Fibroblast of gingiva (primary cell): ENCODE results near the gene RNU1-4.
"Not testable (repeated sequence)": the region's sequence is repeated elsewhere in the genome, so short reads cannot be mapped to it uniquely, and the experiment has no call there.

Experiments
- DNase-seq: peaks from one replicate; pipeline ENCODE4 v3.0.0-alpha.2; 2011; ENCODE audit warnings: low read depth

The RNU1-4 gene

DNA sequence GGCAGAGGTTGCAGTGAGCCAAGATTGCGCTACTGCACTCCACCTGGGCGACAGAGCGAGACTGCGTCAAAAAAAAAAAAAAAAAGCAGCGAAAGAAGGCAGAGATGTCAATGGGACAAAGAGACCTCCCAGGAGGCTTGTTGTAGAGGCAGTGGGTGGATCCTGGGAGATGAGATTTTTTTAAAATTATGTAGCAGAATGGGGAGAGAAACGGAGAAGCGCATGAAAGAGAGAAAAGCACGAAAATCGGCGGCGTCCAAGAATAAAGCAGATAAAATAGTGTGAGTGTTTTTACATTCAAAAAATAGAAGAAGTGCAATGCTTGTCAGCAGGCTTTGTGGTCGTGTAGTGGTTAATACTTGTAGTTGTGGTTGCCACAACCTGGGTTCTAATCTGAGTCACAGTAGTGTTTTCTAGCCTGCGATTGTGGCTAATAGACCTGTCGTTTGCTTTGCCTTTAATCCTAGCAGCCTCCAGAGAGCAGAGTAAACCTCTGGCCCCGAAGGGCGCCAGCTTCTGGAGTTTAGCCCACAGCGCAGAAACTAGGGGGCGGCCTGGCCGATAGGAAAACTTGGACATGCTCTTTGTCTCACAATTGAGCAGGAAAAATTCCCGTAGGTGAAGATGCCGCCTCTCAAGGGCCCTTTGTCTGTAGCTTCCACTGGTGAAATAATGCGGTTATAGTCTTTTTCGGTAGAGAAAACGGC lies 11.9 kb upstream of the RNU1-4 start:
- DNase-seq: not testable (repeated sequence)

DNA sequence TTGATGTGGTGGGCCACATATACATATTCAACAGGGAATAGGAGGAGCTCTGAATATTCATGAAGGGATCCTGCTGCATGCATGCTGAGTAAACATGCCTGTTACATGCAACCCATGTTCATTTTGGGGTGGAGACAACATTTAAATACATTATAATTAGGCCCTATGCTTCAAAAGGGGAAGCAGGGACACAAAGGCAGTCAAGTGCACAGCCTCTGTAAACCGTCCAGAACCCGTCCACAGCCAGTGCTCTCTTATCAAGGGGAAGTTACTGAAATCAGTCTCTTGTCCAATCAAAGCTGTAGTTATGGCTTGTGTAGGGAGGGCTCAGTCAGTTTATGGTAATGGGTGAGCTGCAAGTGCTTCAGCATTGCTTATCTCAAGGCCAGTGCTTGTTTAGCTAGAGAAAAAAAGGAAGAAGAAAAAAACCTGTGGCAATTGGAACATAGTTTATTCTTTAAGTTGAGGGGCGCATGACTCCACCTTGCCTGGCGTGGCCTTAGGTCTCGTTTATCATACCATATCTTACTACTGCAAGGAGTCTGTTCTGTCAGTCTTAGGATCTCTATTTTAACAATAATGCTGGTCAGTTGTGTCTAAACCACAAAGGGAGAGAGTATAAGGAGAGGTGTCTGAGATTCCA lies 7.9 kb upstream of the RNU1-4 start:
- DNase-seq: not testable (repeated sequence)

- DNase-seq: not testable (repeated sequence)
These were observed 914 bp downstream of the RNU1-4 start for GRCh38 chr1:16741230-16741629.

DNA sequence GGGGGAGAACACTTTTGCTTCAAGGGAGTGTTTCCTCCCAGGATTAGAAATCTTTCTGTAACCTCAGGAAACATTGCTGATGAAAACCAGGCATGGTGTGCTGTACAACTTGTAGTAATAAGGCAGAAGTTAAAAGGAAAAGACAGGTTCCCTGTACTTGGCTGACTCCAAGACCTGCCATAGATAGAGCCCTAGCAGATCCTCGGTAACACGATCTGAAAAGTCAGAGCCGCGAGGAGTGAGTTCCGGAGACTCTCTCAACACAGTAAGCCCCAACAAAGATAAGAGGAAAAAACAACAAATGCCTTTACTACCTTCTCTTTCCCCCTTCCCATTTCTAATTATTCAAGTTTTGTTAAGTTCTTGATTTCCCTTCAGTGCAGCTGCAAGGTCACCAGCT lies 7.3 kb downstream of the RNU1-4 start:
- DNase-seq: not testable (repeated sequence)

DNA sequence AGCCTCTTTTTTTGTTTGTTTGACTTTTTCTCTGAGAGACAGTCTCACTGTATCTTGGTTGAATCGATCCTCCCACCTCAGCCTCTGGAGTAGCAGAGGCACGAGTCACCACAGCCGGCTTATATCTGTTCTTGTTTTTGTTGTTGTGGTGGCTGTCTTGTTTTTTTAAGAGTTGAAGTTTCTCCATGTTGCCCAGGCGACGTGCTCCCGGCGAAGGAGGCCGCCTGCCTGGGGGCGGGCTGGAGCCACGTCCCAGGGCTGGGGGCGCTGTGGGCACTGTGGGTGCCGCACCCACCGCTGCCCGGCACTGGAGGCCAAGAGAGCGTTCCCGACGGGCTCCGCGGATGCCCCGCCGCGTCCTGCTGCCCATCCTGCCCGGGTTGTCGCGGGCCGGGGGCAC lies 8.4 kb downstream of the RNU1-4 start:
- not testable (repeated sequence) for DNase-seq

GRCh38 chr1:16749910-16750888 lies 9.9 kb downstream of the RNU1-4 start:
- not testable (repeated sequence) for DNase-seq

GRCh38 chr1:16752770-16753169 lies 12.5 kb downstream of the RNU1-4 start:
- not testable (repeated sequence) for DNase-seq

DNA sequence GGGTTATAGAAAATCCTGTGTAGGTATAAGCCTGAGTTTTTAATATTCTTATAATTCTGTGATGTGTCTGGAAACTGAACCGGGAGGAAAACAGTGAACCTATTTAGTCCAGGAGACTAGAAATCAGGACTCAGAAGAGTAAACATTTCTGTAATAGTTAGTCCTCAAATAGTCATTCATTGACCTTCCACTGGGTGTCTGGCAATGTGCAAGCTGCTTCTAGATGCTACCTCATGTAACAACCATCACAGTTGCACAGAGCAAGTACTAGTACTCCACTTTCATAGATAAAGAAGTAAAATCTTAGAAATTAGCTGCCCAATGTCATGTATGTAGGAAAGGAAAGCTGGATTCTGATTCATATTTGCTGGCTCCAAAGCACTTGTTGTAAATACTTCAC lies 15.1 kb downstream of the RNU1-4 start:
- not testable (repeated sequence) for DNase-seq

- not testable (repeated sequence) for DNase-seq
These were observed 15.6 kb downstream of the RNU1-4 start for GRCh38 chr1:16755932-16756331.

DNA sequence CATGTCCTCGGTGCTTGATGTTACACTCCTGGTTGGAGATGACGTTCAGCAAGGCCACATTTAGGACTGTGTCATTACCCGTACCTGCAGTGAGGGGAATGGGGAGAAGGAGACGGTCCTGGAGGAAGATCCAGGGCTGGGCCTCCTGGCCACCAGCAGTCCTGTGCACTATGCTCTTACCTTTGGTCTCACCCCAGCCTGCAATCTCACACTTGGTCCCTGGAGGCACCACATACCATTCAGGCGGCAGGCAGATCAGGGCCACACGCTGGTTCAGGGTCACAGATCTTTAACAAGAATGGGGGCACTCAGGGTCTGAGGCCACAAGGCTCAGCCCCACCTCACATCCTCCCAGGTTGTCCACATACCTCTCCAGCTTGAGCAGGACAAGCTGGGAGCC lies 17.3 kb downstream of the RNU1-4 start:
- not testable (repeated sequence) for DNase-seq

- not testable (repeated sequence) for DNase-seq
These were observed 17.7 kb downstream of the RNU1-4 start for GRCh38 chr1:16758060-16758459.

DNA sequence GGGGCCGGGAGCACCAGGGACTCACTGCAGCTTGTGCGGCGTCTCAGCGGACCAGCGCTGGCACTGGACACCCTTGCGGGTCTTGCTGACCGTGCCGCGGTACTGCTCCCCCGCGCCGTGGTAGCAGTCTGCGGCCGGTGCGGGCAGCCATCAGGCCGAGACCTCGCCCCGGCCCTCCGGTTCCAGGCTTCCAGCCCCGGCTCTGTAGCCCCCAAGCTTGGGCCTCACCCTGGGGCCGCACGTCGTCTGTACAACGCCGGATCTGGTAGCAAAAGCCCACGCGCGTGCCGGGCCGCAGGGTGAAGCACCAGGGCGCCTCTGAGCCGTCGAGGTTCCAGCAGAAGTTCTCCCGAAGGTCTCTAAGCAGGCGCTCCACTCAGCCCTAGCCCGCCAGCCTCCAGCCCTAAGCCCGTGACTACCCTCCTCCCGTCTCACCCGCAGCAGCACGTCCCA lies 18.8 kb downstream of the RNU1-4 start:
- DNase-seq: not testable (repeated sequence)

- not testable (repeated sequence) for DNase-seq
These were observed 19.5 kb downstream of the RNU1-4 start for GRCh38 chr1:16759650-16760455.

- not testable (repeated sequence) for DNase-seq
These were observed 20.1 kb downstream of the RNU1-4 start for GRCh38 chr1:16760456-16760765.

DNA sequence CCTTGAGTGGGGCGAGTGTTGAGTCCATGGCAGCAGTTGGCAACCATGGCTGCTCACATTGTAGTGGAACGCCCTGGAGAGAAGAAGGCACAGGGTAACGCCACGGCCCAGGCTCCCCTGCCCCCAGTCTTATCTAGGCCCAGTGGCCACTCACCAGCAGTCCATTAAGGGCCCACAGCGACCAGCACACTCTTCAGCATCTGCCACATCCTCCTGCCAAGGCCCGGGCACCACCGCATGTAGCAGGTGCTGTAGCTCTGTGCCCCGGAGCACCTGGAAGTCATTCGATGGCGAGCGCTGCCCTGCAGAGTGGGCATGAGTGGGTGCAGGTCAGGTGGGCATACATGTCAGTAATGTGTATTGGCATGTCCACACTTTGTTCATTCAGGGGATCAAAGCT lies 20.5 kb downstream of the RNU1-4 start:
- DNase-seq: not testable (repeated sequence)

DNA sequence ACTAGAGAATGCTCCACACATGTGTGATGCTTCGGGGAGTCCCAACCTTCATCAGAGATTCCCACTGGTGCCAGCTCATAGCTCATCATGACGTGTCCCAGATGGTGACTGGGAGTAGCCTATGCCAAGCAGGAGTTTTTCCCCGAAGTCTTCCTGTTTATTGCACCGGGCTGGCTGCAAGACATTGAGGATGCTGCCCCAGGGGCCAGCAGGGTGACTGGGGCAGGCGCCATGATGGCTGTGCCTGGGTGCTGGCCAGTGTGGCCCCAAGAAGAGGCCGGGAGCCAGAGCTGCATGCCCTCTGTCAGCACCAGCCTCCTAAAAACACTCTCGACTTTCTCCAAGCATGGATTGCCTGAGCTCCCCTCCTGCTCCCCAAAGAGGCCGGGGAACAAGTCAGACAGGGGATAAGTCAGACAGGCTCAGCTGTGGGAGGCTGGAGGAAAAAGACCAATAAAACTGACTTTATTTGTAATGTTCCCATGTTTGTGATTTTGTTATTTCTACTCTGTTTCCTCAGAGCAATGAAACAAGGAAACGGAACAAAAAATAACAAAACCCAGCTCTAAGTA lies 24.0 kb downstream of the RNU1-4 start:
- DNase-seq: peak; percentile 34

DNA sequence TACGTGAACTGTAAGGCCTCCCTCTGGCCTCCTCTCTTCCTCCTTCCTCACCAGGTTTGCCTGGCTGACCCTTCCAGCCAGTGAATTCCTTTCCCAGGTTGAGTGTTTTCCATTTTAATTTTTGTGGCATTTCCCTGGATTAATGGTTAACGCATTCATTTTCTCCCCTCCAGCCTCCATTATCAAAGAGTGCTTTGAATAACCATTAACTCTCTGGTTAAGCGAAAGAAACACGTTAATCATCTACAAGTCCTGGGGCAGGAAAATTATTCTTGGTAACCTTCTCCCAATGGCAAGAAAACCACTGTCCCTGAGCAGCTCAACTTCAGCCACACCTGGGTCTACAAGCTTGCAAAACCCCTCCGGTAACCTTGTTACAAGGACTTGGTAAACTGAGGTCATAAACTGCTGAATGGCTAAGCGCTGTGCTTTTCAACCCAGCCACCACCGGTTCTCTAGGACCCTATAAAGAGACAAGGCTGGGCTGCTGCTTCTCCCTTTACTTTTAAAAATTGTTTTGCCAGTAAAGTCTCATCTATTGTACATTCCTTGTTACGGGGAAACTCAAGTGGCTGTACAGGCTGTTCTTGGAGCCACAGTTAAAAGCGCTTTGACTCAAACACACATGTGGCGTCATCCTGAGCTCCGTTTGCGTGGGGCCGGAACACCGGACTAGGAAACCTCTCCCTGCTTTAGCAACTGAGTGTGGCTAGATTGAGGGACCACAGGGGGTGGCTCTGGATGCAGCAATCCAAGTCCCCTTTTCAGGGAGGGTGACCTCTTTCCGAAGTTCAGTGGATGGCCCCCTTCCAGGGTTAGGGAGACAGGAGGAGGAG lies 24.7 kb downstream of the RNU1-4 start:
- DNase-seq: peak; percentile 11

DNA sequence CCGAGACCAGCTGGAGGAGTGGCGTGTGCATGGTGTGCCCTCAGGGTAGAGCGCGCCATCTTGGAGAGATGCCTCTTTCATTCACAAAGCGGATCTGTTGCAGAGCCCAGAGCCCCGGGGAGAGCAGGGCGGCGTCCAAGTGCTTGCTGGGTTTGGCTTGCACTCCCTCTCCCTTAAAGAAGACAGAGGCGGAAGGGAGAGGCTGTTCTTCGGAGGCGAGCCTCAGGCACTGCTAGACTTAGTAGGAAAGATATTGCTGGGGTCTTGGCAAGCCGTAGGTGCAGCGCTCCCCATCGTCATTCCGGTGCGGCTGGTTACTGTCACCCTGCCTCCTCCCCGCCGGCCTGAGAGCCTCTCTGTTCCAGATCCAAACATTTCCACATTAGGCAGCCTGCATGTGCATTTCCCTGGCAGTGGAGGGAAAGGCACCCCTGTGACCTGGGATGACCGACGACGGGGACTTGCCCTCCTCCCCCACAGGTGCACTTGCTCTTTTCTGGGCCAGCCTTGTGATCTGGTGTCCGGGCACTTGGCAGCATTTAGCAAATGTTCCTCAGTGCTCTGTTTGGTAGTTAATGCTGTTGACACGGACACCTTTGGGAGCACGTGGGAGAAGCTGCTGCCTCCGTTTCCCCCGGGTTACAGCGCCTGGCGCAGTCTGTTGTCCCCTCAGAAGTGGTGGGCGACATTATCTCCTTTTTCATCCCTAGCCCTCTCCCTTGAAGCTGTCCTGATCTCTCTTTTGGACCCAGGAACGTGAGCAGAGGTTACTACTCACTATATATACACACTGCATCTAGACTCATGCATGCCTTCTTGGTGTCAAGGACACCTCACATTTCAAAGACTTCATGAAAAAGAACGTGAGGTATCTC lies 25.7 kb downstream of the RNU1-4 start:
- DNase-seq: not testable (repeated sequence)

DNA sequence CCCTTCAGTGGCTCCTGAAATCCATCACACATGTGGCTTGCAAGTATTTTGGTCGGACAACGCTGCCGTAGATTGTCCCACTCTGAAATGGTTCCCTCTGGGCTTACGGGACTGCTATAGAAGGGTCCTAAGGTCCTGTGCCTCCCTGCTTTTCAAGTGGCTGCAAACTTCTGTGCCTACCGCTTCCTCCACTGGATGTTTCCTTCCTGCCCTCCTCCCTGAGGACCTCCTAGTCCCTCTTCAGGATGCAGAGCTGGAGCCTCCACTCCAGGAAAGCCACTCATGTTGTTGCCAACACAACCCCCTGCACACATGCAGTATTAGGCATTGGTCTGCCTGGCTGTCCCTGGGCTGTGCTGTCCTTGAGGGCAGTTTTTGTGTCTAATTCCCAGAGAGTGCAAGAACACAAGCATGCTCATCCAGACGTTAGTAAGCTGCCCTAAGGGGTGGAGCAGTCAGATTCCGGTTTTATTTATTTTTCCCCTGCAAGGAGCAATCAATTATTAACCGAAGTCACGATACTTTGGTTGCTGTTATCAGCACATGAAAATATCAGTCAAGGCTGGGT lies 26.5 kb downstream of the RNU1-4 start:
- not testable (repeated sequence) for DNase-seq
